RWPE1 (cell line): ENCODE results near the gene NPIPB2.
"Not testable (repeated sequence)": the region's sequence is repeated elsewhere in the genome, so short reads cannot be mapped to it uniquely, and the experiment has no call there.

Source experiments
- CTCF ChIA-PET: fragments of 350-600 bp; sonication (Branson Sonifier 250); formaldehyde crosslinking; extraction: SDS; loops from one replicate; lab custom pipeline; 2021; lab: Yijun Ruan, JAX
- POLR2A ChIA-PET: fragments of 400-600 bp; formaldehyde crosslinking; extraction: SDS; loops from one replicate; lab custom pipeline; 2020; ENCODE audit warnings: antibody characterized with exemption; ENCODE audit not compliant: low non-redundant PET; lab: Yijun Ruan, JAX
- DNase-seq: peaks from one replicate; pipeline ENCODE4 v3.0.0; 2012; ENCODE audit warnings: low spot score
- H3K27ac ChIP-seq: fragments of 450-650 bp; 2 replicates; pipeline ENCODE4 v1.5.1; 2017
- CTCF ChIP-seq: fragments of 450-650 bp; conservative IDR thresholded peaks from 2 replicates; pipeline ENCODE4 v1.5.1; 2017; ENCODE audit warnings: low read depth, mild to moderate bottlenecking

NPIPB2 gene

GRCh38 chr16:11968577-11968976, 26.7 kb upstream of the NPIPB2 start:
- ChIA-PET CTCF (no interaction called here), POLR2A (no interaction called here)
- no peak for DNase-seq
- no peak for TF ChIP-seq CTCF
- H3K27ac ChIP-seq, result no peak overlapping the region

- no peak for DNase-seq
- no peak for TF ChIP-seq CTCF
- CTCF ChIA-PET, result no interaction called here
Measured at GRCh38 chr16:11967195-11967911, 25.5 kb upstream of the NPIPB2 start.

GRCh38 chr16:11966173-11966572, 24.3 kb upstream of the NPIPB2 start:
- DNase-seq, result no peak

More at GRCh38 chr16:11967195-11967911, 25.5 kb upstream of the NPIPB2 start:
- no peak overlapping the region for H3K27ac ChIP-seq
- POLR2A ChIA-PET, result no interaction called here

GRCh38 chr16:11964761-11965551, 23.1 kb upstream of the NPIPB2 start, which contains the start of gene TNFRSF17:
Gene TNFRSF17, plus strand, starts transcription at chr16:11965210. Its CDS starts 115 bp downstream, at chr16:11965325.
- ChIA-PET POLR2A (no interaction called here), CTCF (interaction anchor here (1.5 kb wide), 1 partner anchor 16 kb away, joined by 3 read pairs; no protein-coding TSS in a partner anchor)
- H3K27ac ChIP-seq, result no peak within 1 kb of the TSS
- DNase-seq, result no peak
- TF ChIP-seq CTCF, result no peak

More at GRCh38 chr16:11966173-11966572, 24.3 kb upstream of the NPIPB2 start:
- CTCF ChIA-PET, result interaction anchor here (0.6 to 1.5 kb wide), 2 partner anchors 17 to 33 kb away, joined by 3 to 4 read pairs; no protein-coding TSS in a partner anchor
- TF ChIP-seq CTCF, result no peak
- POLR2A ChIA-PET, result no interaction called here
- H3K27ac ChIP-seq, result no peak overlapping the region

GRCh38 chr16:11963706-11964105, 21.9 kb upstream of the NPIPB2 start:
- H3K27ac ChIP-seq, result no peak overlapping the region
- ChIA-PET POLR2A (interaction anchor here (0.7 kb wide), 1 partner anchor 9 kb away, joined by 5 read pairs; no protein-coding TSS in a partner anchor), CTCF (interaction anchor here (0.5 to 1.3 kb wide), 2 partner anchors 104 to 255 kb away, joined by 3 to 4 read pairs; no protein-coding TSS in a partner anchor)
- no peak for DNase-seq
- TF ChIP-seq CTCF, result no peak

- DNase-seq, POLR2A ChIA-PET, H3K27ac ChIP-seq: not testable (repeated sequence)
- CTCF ChIA-PET, result interaction anchor here (0.7 to 1.3 kb wide), 2 partner anchors 105 to 296 kb away, joined by 4 to 7 read pairs; no protein-coding TSS in a partner anchor
Measured at GRCh38 chr16:11962978-11963377, 21.1 kb upstream of the NPIPB2 start.

GRCh38 chr16:11962457-11962856, 20.6 kb upstream of the NPIPB2 start:
- CTCF ChIA-PET, result interaction anchor here (0.7 kb wide), 1 partner anchor 297 kb away, joined by 7 read pairs; no protein-coding TSS in a partner anchor
- DNase-seq, H3K27ac ChIP-seq, POLR2A ChIA-PET: not testable (repeated sequence)
